GM18858 (cell line): ENCODE results near the gene DEAF1.
"Not testable (repeated sequence)": the region's sequence is repeated elsewhere in the genome, so short reads cannot be mapped to it uniquely, and the experiment has no call there.

Experiments used
- ATAC-seq: cut with Tn5 transposase; IDR thresholded peaks from one replicate; pipeline ENCODE4 v1.9.1; 2021; ENCODE audit not compliant: unreplicated experiment

The DEAF1 gene

DNA sequence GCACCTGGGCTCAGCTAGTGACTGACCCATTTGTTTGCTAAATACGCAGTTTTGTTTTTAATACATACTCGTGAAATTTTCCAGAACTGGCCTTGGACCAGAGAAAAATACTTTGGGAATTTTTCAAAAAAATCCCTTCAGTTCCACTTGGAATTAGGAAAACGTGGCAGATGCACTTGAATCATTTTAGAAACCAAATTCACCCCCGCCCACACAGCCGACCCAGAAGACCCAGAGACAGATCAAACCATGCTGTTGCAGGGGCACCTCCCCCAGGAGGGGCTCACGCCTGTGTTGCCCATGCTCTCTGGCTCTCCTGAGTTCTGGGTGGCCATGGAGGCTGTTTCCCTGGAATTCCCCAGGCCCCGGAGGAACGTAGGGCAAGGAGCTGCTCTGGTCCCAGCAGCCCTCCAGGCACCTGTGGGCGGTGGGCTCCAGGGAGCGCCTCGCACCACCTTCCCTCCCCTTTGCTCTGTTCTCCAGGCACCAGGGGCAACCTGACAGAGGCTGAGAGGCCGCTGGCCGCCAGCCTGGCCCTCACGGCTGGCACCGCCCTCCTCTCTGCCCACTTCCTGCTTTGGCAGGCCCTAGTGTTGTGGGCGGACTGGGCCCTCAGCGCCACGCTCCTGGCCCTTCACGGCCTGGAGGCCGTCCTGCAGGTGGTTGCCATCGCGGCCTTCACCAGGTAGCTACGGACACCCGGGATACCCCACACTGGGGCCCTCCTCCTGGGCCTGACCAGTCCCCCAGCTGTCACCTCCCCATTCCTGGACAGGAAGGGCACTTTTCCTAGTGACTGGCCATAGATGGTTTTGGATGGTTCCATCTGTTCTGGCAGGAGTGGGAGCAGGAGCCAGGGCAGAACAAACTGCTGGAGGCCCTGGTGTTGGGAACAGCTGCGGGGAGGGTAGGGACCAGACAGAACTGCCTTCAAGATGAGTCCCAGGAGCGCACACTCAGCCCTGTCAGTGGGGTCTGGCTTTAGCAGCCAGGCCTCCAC is 7.7 kb upstream of the DEAF1 start:
- ATAC-seq: no peak

- ATAC-seq: no peak
These were observed 6.9 kb upstream of the DEAF1 start for GRCh38 chr11:701741-702461.

DNA sequence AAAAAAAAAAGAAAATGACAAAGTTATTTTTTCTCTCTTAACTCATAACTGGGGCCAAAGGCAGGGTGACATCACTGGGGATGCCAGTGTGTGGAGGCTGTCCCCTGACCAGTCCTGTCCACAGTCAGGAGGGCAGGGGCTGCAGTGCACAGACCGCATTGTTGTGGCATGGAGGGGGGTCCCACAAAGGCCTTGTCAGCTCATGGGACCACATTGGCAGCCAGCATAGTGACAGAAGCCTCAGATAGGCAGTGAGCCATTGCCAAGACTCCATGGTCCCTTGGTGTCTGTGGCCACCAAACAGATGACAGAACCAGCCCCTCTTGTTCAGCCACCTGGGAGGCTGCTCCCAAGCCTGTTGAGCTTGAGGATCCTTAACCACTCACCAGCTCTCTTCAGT is 4.7 kb upstream of the DEAF1 start:
- ATAC-seq: no peak

DNA sequence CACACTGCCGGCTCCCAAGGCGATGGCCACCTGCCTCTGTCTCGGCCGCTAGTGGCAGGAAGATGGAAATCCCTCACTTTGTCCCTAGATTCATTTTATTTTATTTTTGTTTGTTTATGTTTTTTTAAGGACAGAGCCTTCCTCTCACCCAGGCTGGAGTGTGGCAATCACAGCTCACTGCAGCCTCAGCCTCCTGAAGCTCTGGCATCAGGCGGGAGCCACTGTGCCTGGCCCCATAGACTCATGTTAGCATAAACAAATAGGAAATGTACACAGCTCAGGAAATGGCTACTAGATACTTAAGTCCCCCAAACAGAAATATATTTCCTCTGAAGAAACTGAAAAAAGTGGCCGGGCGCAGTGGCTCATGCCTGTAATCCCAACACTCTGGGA is 4.1 kb upstream of the DEAF1 start:
- no peak for ATAC-seq

- no peak for ATAC-seq
These were observed 3.6 kb upstream of the DEAF1 start for GRCh38 chr11:698493-699115.

DNA sequence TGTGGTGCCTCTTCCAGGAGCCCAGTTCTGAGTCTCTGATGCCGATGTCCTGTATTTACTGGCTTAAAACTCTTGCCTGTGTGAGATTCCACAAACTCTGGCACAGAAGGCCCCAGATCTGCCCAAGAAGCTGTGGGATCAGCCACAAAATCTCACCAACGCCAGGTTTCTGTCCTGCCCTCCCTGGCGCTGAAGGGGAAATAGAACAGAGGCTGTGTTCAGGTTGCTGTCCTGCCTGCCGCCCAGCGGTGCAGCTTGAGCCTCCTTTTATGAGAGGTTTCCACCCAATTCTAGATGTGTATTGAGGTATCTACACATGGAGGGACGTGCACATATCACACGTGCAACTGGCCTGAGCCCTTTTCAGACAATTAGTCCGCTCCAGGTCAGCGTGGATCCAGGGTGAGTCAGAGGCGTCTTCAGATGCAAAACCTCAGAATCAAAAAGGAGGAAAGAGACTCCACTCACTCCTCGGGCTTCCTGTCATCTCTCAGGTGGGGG is 2.8 kb upstream of the DEAF1 start:
- ATAC-seq: no peak

DNA sequence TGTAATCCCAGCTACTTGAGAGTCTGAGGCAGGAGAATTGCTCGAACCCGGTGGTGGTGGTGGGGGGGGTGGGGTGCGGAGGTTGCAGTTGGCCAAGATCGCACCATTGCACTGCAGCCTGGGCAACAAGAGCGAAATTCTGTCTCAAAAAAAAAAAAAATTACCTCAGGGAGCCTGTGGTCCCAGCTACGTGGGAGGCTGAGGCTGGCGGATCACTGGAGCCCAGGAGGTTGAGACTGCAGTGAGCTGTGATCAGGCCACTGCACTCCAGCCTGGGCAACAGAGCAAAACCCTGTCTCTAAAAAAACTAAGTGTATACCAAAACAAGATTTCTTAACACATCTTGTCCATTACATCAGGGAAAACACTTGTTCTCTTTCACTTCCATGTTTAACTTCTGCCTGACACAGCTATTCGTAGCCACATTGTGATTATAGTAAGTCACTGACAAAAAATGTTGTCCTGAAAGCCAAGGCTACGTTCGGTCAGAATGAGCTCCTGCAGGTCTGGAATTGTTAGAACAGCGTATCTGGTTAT is 2.0 kb upstream of the DEAF1 start:
- ATAC-seq: no peak

- peak; percentile 61 for ATAC-seq
These were observed 671 bp upstream of the DEAF1 start, which contains the start of gene TMEM80 for GRCh38 chr11:695538-696248. Gene TMEM80 (plus strand): TSS chr11:695816. CDS start chr11:695828, 12 bp downstream.

DNA sequence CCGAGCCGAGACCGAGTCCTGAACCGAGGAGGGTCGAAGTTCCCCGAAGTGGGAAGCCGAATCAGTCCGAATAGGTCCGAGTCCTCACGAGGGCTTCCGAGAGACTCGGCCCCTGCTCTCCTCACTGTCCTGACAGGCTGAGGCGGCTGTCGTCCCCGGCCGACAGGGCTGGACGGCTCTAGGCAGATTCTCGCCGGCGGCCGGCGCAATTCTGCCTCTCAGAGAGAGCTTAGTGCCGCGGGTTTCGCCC is 191 bp upstream of the DEAF1 start:
- no peak for ATAC-seq

DNA sequence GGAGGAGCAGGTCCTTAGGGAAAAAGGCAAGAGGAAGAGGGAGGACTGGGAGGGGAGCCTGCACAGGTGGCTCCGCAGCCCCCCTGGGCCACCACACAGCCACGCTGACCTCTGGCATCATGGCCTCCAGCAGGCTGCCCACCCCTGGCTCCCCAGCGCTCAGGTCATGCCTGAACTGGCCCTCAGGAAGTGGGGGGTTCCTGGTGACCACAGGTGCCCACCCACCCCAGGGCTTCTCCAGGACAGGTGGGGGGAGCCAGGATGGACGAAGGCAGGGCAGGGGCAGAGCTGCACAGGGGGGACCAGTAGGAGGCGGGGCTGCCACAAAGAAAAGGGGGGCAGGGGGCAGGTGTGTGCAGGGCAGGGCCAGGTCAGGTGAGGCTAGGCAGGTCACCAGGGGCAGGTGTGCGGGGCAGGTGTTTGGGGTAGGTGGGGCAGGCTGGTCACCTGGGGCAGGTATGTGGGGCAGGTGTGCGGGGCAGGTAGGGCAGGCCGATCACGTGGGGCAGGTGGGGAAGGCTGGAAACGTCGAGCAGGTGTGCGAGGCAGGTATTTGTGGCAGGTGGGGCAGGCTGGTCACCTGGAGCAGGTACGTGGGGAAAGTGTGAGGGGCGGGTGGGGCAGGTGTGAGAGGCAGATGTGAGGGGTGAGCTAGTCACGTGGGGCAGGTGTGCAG is 997 bp downstream of the DEAF1 start:
- ATAC-seq: no peak

- ATAC-seq: no peak
These were observed 1.6 kb downstream of the DEAF1 start for GRCh38 chr11:693415-693831.

DNA sequence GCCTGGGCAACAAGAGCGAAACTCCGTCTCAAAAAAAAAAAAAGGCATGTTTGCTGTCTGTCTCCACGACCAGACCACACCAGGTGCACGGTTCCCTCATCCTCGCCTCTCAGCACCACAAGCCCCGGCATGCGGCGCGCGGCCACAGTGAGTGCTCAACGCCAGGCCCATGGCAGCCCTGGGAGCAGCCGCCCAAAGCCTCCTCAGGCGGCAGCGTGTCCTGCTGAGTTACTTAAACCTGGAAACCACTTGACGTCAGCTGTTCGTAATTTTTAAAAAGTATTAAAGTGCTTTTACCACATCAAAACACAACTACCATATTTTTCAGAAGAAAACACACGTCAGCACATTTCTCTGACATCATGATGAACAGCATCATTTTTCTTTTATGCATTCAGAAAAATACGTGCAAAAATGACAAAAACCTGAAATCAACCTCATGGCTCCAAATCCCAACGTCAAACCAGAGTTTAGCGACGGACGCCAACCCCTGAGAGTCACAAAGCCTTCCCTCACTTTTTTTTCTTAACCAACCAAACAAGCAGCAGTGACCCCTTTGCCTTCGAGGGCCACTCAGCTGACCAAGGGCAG is 2.1 kb downstream of the DEAF1 start:
- ATAC-seq: no peak

- ATAC-seq: no peak
These were observed 3.1 kb downstream of the DEAF1 start for GRCh38 chr11:691710-692590.

- ATAC-seq: no peak
These were observed 4.0 kb downstream of the DEAF1 start for GRCh38 chr11:690738-691633.

GRCh38 chr11:690244-690643 is 4.8 kb downstream of the DEAF1 start:
- not testable (repeated sequence) for ATAC-seq

DNA sequence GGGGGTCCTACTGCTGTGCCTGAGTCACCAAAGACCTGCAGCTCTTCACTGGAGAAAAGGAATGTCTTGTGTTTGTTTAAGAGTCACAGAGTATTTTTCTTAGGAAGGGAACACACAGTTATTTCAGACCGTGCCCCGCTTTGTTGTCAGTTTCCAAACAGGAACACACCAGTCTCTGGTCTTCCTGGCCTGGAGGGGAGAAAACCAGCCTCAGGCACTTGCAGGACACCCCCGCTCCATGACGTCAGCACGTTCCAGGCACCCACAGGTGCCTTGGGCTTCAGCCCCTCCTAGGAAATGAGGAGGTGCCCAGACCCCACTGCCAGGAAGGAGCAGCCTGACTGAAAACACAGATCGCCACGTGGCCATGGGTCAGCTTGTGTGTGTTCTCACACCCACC is 5.4 kb downstream of the DEAF1 start:
- no peak for ATAC-seq

DNA sequence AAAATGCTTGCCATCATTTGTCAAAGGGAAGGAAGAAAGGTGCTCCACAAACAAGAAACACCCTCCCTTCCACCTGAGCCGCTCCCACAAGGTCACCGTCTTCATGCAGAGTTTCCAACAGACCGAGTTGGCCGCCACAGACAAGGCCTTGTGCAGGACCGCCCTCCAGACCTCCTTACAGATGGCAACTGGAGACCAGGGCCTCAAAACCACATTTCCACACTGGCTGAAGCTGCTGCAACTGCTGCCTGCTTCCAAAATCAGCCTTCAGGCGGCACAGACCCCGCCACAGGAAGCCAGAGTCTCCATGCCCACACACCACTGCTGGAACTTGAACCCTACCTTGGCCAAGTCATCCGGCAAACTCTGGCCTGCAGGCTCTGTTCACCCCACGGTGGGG is 6.3 kb downstream of the DEAF1 start:
- ATAC-seq: no peak

DNA sequence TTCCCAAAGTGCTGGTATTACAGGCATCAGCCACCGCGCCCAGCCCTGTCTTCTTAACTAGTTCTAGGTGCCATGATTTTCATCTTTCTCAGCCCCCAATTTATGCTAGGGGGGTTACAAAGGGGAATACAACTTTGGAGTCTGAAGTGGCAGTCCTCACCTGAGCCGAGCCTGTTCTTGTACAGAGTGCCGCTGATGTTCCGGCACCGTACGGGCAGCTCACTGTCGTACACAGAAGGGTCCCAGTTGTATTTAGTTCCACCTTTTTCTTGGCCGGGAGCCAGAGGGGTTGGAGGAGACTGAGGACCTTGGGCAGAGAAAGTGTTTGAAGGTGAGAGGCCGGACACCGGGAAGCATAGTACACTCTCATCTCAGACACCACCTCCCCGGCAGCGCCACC is 7.3 kb downstream of the DEAF1 start:
- no peak for ATAC-seq
